H1 (cell line): ENCODE results near the gene SYPL1. TPM values are rescaled to one million over a fixed set of nuclear protein-coding genes. Genes with fewer than 3 reads are reported as not detected.

Experiments
- CTCF ChIA-PET: fragments of 300-600 bp; sonication (Branson Sonifier 250); formaldehyde crosslinking; loops from one replicate; lab custom pipeline; 2021; ENCODE audit not compliant: partially characterized antibody; lab: Charles Lee
- POLR2A ChIA-PET: fragments of 300-600 bp; sonication (Branson Sonifier 250); formaldehyde crosslinking; loops from one replicate; lab custom pipeline; 2021; ENCODE audit warnings: inconsistent platforms; ENCODE audit not compliant: partially characterized antibody; lab: Charles Lee
- DNase-seq, 2 experiments: peaks; one replicate each; pipeline versions ENCODE4 v3.0.0 to v3.0.0-alpha.2; 2010 to 2022; ENCODE audit warnings: low spot score in 2 of 2, low read depth in 1 of 2, mixed read lengths in 1 of 2
- FAIRE-seq: peaks from 2 replicates; lab custom pipeline; 2011; peaks lifted over from hg19 to GRCh38; lab: Jason Lieb, UNC
- H2AFZ ChIP-seq: 2 replicates; pipeline ENCODE4 v1.8.1; 2012; ENCODE audit warnings: low read length, inconsistent platforms
- H2AK5ac ChIP-seq: 2 replicates; pipeline ENCODE4 v1.6.1; 2013; ENCODE audit warnings: low read depth, low read length
- H2BK120ac ChIP-seq: replicated peaks from 2 replicates; pipeline ENCODE3; 2013; ENCODE audit warnings: low read depth, low read length, inconsistent platforms
- H2BK12ac ChIP-seq: 2 replicates; pipeline ENCODE4 v1.6.1; 2013; ENCODE audit warnings: low read depth, low read length
- H2BK15ac ChIP-seq: 2 replicates; pipeline ENCODE4 v1.6.1; 2013; ENCODE audit warnings: low read length
- H2BK20ac ChIP-seq: 2 replicates; pipeline ENCODE4 v1.6.1; 2013; ENCODE audit warnings: low read length
- H2BK5ac ChIP-seq: 2 replicates; pipeline ENCODE4 v1.6.1; 2013; ENCODE audit warnings: low read depth, low read length
- H3K14ac ChIP-seq: 2 replicates; pipeline ENCODE4 v1.6.1; 2013; ENCODE audit warnings: inconsistent platforms; ENCODE audit not compliant: insufficient read length
- H3K18ac ChIP-seq: 2 replicates; pipeline ENCODE4 v1.6.1; 2013; ENCODE audit warnings: low read length; ENCODE audit errors: extremely low read depth
- H3K23ac ChIP-seq: 2 replicates; pipeline ENCODE4 v1.6.1; 2013; ENCODE audit warnings: inconsistent platforms; ENCODE audit not compliant: insufficient read length
- H3K23me2 ChIP-seq: 2 replicates; pipeline ENCODE4 v1.6.1; 2013; ENCODE audit warnings: low read depth, low read length
- H3K27ac ChIP-seq: 2 replicates; pipeline ENCODE4 v1.6.1; 2011; ENCODE audit warnings: low read depth, low read length, inconsistent platforms
- H3K27me3 ChIP-seq, 4 experiments: replicated peaks in 1 of 4; 1 replicate in 1 of 4; 2 replicates in 3 of 4; pipeline versions ENCODE4 v1.6.1 to v1.8.1; 2011 to 2013; ENCODE audit warnings: low read length in 3 of 4, mild to moderate bottlenecking in 3 of 4, inconsistent platforms in 2 of 4, mixed read lengths in 2 of 4, moderate library complexity in 1 of 4; ENCODE audit not compliant: control insufficient read depth in 3 of 4, insufficient read depth in 3 of 4; ENCODE audit errors: extremely low read depth in 1 of 4
- H3K36me3 ChIP-seq, 4 experiments: 2 replicates each; pipeline versions ENCODE4 v1.6.1 to v1.8.1; 2011 to 2013; ENCODE audit warnings: mild to moderate bottlenecking in 4 of 4, low read length in 3 of 4, moderate library complexity in 2 of 4, control low read depth in 1 of 4, inconsistent platforms in 1 of 4; ENCODE audit not compliant: insufficient read depth in 4 of 4, control insufficient read depth in 2 of 4
- H3K4ac ChIP-seq: replicated peaks from 2 replicates; pipeline ENCODE3; 2013; ENCODE audit warnings: low read length, low read depth, mixed read lengths, inconsistent platforms; ENCODE audit not compliant: insufficient read length
- H3K4me1 ChIP-seq, 4 experiments: replicated peaks in 1 of 4; 1 replicate in 1 of 4; 2 replicates in 3 of 4; pipeline versions ENCODE4 v1.6.1 to v1.8.1; 2011 to 2013; ENCODE audit warnings: low read length in 3 of 4, inconsistent platforms in 2 of 4, mixed read lengths in 1 of 4; ENCODE audit not compliant: insufficient read depth in 4 of 4, control insufficient read depth in 3 of 4
- H3K4me2 ChIP-seq, 2 experiments: 2 replicates each; pipeline versions ENCODE4 v1.6.1 to v1.8.1; 2011 to 2013; ENCODE audit warnings: low read depth in 2 of 2, low read length in 2 of 2, control low read depth in 1 of 2, inconsistent platforms in 1 of 2, mild to moderate bottlenecking in 1 of 2; ENCODE audit not compliant: insufficient read depth in 1 of 2
- H3K4me3 ChIP-seq, 4 experiments: fragments of 200-600, 300-600 bp in 1 of 4; sonication (generic), shearing (Covaris generic), sonication (Bioruptor Twin) in 1 of 4; 2 replicates each; pipeline versions ENCODE4 v1.5.1 to v1.8.1; 2011 to 2016; ENCODE audit warnings: low read length in 4 of 4, low read depth in 3 of 4, control low read depth in 2 of 4, inconsistent platforms in 2 of 4, mild to moderate bottlenecking in 2 of 4, mixed read lengths in 1 of 4, moderate library complexity in 1 of 4; ENCODE audit not compliant: insufficient read depth in 2 of 4; ENCODE audit errors: extremely low read depth in 1 of 4
- H3K56ac ChIP-seq: replicated peaks from 2 replicates; pipeline ENCODE3; 2013; ENCODE audit warnings: low read depth, mild to moderate bottlenecking, mixed read lengths, low read length, inconsistent platforms; ENCODE audit not compliant: insufficient read length
- H3K79me1 ChIP-seq: 2 replicates; pipeline ENCODE4 v1.6.1; 2013; ENCODE audit warnings: low read depth, low read length, control low read depth
- H3K79me2 ChIP-seq, 2 experiments: 2 replicates each; pipeline versions ENCODE4 v1.6.1 to v1.8.1; 2012 to 2013; ENCODE audit warnings: low read length in 2 of 2, mild to moderate bottlenecking in 2 of 2, inconsistent platforms in 1 of 2; ENCODE audit not compliant: insufficient read depth in 2 of 2, control insufficient read depth in 1 of 2
- H3K9ac ChIP-seq, 4 experiments: replicated peaks in 1 of 4; 1 replicate in 1 of 4; 2 replicates in 3 of 4; pipeline versions ENCODE4 v1.6.1 to v1.8.1; 2011 to 2013; ENCODE audit warnings: low read depth in 3 of 4, low read length in 3 of 4, control low read depth in 2 of 4, mild to moderate bottlenecking in 2 of 4, moderate library complexity in 2 of 4, inconsistent platforms in 1 of 4; ENCODE audit errors: extremely low read depth in 1 of 4
- H3K9me3 ChIP-seq, 2 experiments: 2 replicates each; pipeline versions ENCODE4 v1.6.1 to v1.8.1; 2012 to 2013; ENCODE audit warnings: mild to moderate bottlenecking in 2 of 2, moderate library complexity in 2 of 2, control low read depth in 1 of 2, inconsistent platforms in 1 of 2, low read depth in 1 of 2, low read length in 1 of 2, mixed read lengths in 1 of 2; ENCODE audit not compliant: insufficient read depth in 2 of 2
- H4K20me1 ChIP-seq, 2 experiments: replicated peaks in 1 of 2; 2 replicates each; pipeline versions ENCODE3 to v1.8.1; 2011 to 2013; ENCODE audit warnings: inconsistent platforms in 2 of 2, low read length in 2 of 2, mild to moderate bottlenecking in 1 of 2; ENCODE audit not compliant: insufficient read depth in 2 of 2, control insufficient read depth in 1 of 2
- H4K5ac ChIP-seq: 2 replicates; pipeline ENCODE4 v1.6.1; 2013; ENCODE audit warnings: low read length, low read depth, mixed read lengths, inconsistent platforms; ENCODE audit not compliant: insufficient read length
- H4K8ac ChIP-seq: 2 replicates; pipeline ENCODE4 v1.8.0; 2013; ENCODE audit warnings: mild to moderate bottlenecking, moderate library complexity, low read length, inconsistent platforms; ENCODE audit not compliant: insufficient read depth; ENCODE audit errors: extremely low read depth
- H4K91ac ChIP-seq: replicated peaks from 2 replicates; pipeline ENCODE3; 2013; ENCODE audit warnings: low read length, mixed read lengths, inconsistent platforms; ENCODE audit not compliant: insufficient read length
- JUN ChIP-seq: IDR thresholded peaks from 2 replicates; pipeline ENCODE4 v1.6.1; 2011; ENCODE audit warnings: low read depth, mild to moderate bottlenecking, improper control_type of control experiment, low read length
- SIX5 ChIP-seq: IDR thresholded peaks from 2 replicates; pipeline ENCODE4 v1.6.1; 2011; ENCODE audit warnings: mild to moderate bottlenecking, low read depth, low read length
- WGBS, 2 experiments: shearing (Covaris generic) in 1 of 2; methylation state at CpG; one replicate each; pipeline versions ENCODE4 v1.1.6 to v1.1.7; 2013 to 2015; ENCODE audit warnings: low lambda C conversion rate in 2 of 2, mixed read lengths in 2 of 2, inconsistent platforms in 1 of 2, low coverage in 1 of 2, missing lambda C conversion rate in 1 of 2; ENCODE audit not compliant: insufficient replicate concordance in 2 of 2, insufficient coverage in 1 of 2, insufficient read length in 1 of 2; ENCODE audit errors: extremely low coverage in 1 of 2, missing lambda C conversion rate in 1 of 2; 5-methylcytosine and 5-hydroxymethylcytosine counted together
- polyA plus RNA-seq, 7 experiments: library from polyadenylated mRNA; depleted of rRNA in 3 of 7; stranded (reverse) in 5 of 7; unstranded in 2 of 7; fragments of >200 nt in 5 of 7; fragments of 200-250 nt in 2 of 7; gene quantifications; 1 replicate in 5 of 7; 2 replicates in 1 of 7; 4 replicates in 1 of 7; pipeline versions ENCODE4 v1.2.1 to v1.2.3, GENCODE V29; 2011 to 2013; ENCODE audit warnings: missing spikeins in 2 of 7, mixed read lengths in 2 of 7
- total RNA-seq: library from RNA; stranded (reverse); fragmentation: NEBNext Ultra II Directional; extraction: Animal tissue kit (Norgen Biotek cat#: 25700); gene quantifications from 2 replicates; pipeline ENCODE4 v1.2.1, GENCODE V29; 2021

Gene SYPL1
- total and polyA plus RNA-seq, 2 of the 8 experiments (the other 6 are each of a cell fraction or from before 2014, with no cell fraction given), result 44.9 to 57.7 TPM

- Histone ChIP-seq H3K36me3 (no peaks in the 10 kb centered on the region), H2BK120ac (no peak overlapping the region), H3K79me2 (no peaks in the 10 kb centered on the region), H3K79me1 (no peaks in the 10 kb centered on the region), H3K9me3 (no peaks in the 10 kb centered on the region), H3K4me3 (no peak overlapping the region), H3K23me2 (no peaks in the 10 kb centered on the region; the same call in 1 of the 2 replicates), H3K9ac (no peak overlapping the region), H2AFZ (no peak overlapping the region), H3K56ac (no peak overlapping the region), H4K91ac (no peak overlapping the region), H4K8ac (no peak overlapping the region), H3K14ac (no peak overlapping the region), H3K18ac (no peak overlapping the region), H2BK20ac (no peak overlapping the region), H3K27ac (no peak overlapping the region), H3K4me1 (peaks cover 0 to 8% (median 0%) of the 10 kb centered on the region in 4 experiments; a peak in 2 of 7 replicates), H3K23ac (no peak overlapping the region), H3K4me2 (no peak overlapping the region), H2BK15ac (no peak overlapping the region), H2BK12ac (no peak overlapping the region), H2AK5ac (no peak overlapping the region), H3K27me3 (no peaks in the 10 kb centered on the region), H2BK5ac (no peak overlapping the region), H3K4ac (no peak overlapping the region), H4K20me1 (no peaks in the 10 kb centered on the region), H4K5ac (no peak overlapping the region)
- 82% methylated on average over 1 of the region's 1 CpG; no CpG with 5 or more reads in 1 of the 2 experiments for WGBS, 2 experiments
- ChIA-PET CTCF (no interaction called here), POLR2A (no interaction called here)
- TF ChIP-seq JUN (no peak), SIX5 (no peak)
- no peak for DNase-seq
- FAIRE-seq, result no peak
These were observed 10.6 kb upstream of the SYPL1 start for GRCh38 chr7:106122713-106123112.
